GM10248 (cell line): ENCODE measurements around the gene TGM2.

Source experiments
- CTCF ChIA-PET: fragments of 300-600 bp; sonication (Branson Sonifier 250); formaldehyde crosslinking; extraction: SDS; loops from one replicate; lab custom pipeline; 2021; ENCODE audit warnings: antibody characterized with exemption; lab: Yijun Ruan, JAX
- POLR2A ChIA-PET: fragments of 350-650 bp; sonication (Branson Sonifier 250); formaldehyde crosslinking; extraction: SDS; loops from one replicate; lab custom pipeline; 2020; ENCODE audit warnings: antibody characterized with exemption; lab: Yijun Ruan, JAX
- DNase-seq: peaks from one replicate; pipeline ENCODE4 v3.0.0; 2012; ENCODE audit errors: extremely low spot score
- CTCF ChIP-seq: IDR thresholded peaks from 2 replicates; pipeline ENCODE4 v1.5.1; 2012; ENCODE audit warnings: mild to moderate bottlenecking, low read depth; ENCODE audit errors: extremely low read depth, missing control alignments, control extremely low read depth

Gene TGM2

GRCh38 chr20:38162149-38162548, 2.9 kb downstream of the TGM2 start:
- CTCF ChIA-PET, result interaction anchor here (0.8 to 10.6 kb wide), 9 partner anchors 8 to 102 kb away, joined by 3 to 116 read pairs (median 5); no protein-coding TSS in a partner anchor
- POLR2A ChIA-PET, result no interaction called here
- TF ChIP-seq CTCF, result no peak
- no peak for DNase-seq

DNA sequence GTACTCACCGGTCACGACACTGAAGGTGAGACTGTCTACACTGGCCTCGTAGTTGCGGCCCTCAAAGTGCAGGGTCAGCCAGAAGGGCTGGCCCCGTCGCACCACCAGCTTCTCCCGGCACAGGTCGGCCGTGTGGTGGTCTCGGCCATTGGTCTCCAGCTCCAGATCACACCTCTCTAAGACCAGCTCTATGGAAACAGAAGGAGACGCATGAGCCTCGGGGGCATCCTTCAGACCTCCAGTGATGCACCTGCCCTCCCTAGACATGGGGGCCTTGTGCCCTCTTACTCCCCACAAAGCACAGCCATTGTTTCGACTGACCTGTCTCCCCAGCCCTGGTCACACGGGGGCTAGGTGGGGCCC, 3.7 kb downstream of the TGM2 start:
- TF ChIP-seq CTCF, result no peak
- no peak for DNase-seq
- POLR2A ChIA-PET, result interaction anchor here (0.7 kb wide), 1 partner anchor 35 kb away, joined by 3 read pairs; no protein-coding TSS in a partner anchor
- CTCF ChIA-PET, result interaction anchor here (0.8 to 10.6 kb wide), 9 partner anchors 9 to 101 kb away, joined by 3 to 116 read pairs (median 3); no protein-coding TSS in a partner anchor

DNA sequence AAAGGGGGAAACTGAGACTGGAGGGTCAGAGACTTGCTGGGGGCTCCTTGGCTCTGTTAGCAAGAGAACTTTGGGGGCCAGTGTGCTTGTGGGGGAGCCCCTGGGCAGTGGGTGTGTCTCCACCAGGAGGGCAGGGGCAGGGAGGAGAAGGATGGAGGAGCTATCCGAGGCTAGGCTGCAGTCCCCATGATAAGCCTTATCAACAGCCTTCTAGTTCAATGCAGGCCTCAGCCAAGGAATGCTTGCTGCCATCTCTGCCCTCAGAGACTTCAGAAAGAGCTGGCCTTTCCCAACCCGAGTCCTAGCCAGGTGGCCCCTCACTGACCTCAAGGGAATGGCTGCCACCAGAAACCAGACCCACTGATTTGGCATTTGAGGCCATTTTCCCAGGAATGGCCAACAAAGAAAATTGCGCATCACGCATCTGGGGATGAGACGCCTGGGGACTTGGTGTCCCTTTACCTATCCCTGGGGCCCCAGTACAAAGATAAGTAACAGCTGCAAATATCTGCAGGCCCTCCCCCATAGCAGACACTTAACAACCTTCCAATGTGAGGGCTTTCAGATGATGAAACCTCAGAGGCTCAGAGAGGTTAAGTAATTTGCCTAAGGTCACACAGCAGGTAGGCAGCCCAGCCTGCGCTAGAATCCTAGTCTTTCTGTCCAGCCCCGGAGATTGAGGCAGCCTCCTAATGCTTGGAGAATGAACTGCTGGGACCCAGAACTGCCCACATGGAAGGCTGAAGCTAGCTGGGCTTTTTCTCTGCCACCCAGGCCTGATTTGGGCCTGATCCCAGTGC, 4.9 kb downstream of the TGM2 start:
- CTCF ChIA-PET, result interaction anchor here (1.0 to 10.6 kb wide), 6 partner anchors 15 to 102 kb away, joined by 3 to 116 read pairs (median 8); no protein-coding TSS in a partner anchor

GRCh38 chr20:38159566-38159956, 5.5 kb downstream of the TGM2 start:
- TF ChIP-seq CTCF, result no peak
- ChIA-PET CTCF (interaction anchor here (1.3 to 2.5 kb wide), 2 partner anchors 62 to 102 kb away, joined by 5 to 11 read pairs; no protein-coding TSS in a partner anchor), POLR2A (no interaction called here)
- DNase-seq, result no peak

More for the DNA sequence above, 4.9 kb downstream of the TGM2 start:
- DNase-seq, result no peak
- POLR2A ChIA-PET, result interaction anchor here (0.6 kb wide), 1 partner anchor 1649 kb away, joined by 3 read pairs; no protein-coding TSS in a partner anchor
- no peak for TF ChIP-seq CTCF

GRCh38 chr20:38158701-38159351, 6.2 kb downstream of the TGM2 start:
- POLR2A ChIA-PET, result no interaction called here
- no peak for TF ChIP-seq CTCF
- CTCF ChIA-PET, result interaction anchor here (1.3 kb wide), 1 partner anchor 101 kb away, joined by 5 read pairs; no protein-coding TSS in a partner anchor
- no peak for DNase-seq

GRCh38 chr20:38157635-38158495, 7.2 kb downstream of the TGM2 start:
- no peak for TF ChIP-seq CTCF
- POLR2A ChIA-PET, result no interaction called here
- DNase-seq, result no peak
- CTCF ChIA-PET, result interaction anchor here (1.1 to 1.7 kb wide), 4 partner anchors 10 to 84 kb away, joined by 3 to 7 read pairs (median 4); no protein-coding TSS in a partner anchor
